Pancreas (tissue), 10 donors: Measurements from ENCODE around the gene EPHA6. TPM values are rescaled to one million over a fixed set of nuclear protein-coding genes. Genes with fewer than 3 reads are reported as not detected.
"Not testable (repeated sequence)": the region's sequence is repeated elsewhere in the genome, so short reads cannot be mapped to it uniquely, and the experiment has no call there.

Source experiments
- ATAC-seq, 4 donors: fragments of 200-7000 bp; cut with Tn5 transposase; one replicate each; pipeline versions ENCODE4 v1.8.0 to v1.9.1; 2020; ENCODE audit warnings: mild to moderate bottlenecking in 4 of 4, moderate library complexity in 4 of 4
- DNase-seq, 6 donors: peaks; one replicate each; pipeline ENCODE4 v3.0.0-alpha.2; 2020
- FAIRE-seq: peaks from 2 replicates; lab custom pipeline; 2012; peaks lifted over from hg19 to GRCh38; lab: Jason Lieb, UNC
- H3K27ac ChIP-seq, 4 donors: fragments of 200-600 bp; sonication (generic); 1 replicate in 3 of 4; 2 replicates in 1 of 4; pipeline versions ENCODE4 v1.5.0 to v1.8.0; 2020
- H3K27me3 ChIP-seq, 4 donors: fragments of 200-600 bp; one replicate each; pipeline ENCODE4 v1.8.0; 2021
- H3K36me3 ChIP-seq, 3 donors: fragments of 200-600 bp; sonication (generic) in 1 of 3; one replicate each; pipeline versions ENCODE4 v1.5.0 to v1.8.0; 2020 to 2021
- H3K4me1 ChIP-seq, 3 donors: fragments of 200-600 bp; one replicate each; pipeline ENCODE4 v1.8.0; 2021
- H3K4me3 ChIP-seq, 4 donors: fragments of 200-600 bp; sonication (generic) in 2 of 4; one replicate each; pipeline versions ENCODE4 v1.5.0 to v1.8.0; 2020 to 2021
- H3K9me3 ChIP-seq, 4 donors: fragments of 200-600 bp; one replicate each; pipeline ENCODE4 v1.8.0; 2021
- CTCF ChIP-seq, 4 donors: fragments of 200-600 bp; sonication (generic) in 3 of 4; IDR thresholded peaks; one replicate each; pipeline versions ENCODE4 v1.5.0 to v1.8.0; 2021; ENCODE audit warnings: antibody characterized with exemption in 4 of 4
- WGBS, 2 donors: extraction: QIAGEN DNeasy Blood & Tissue Kit; methylation state at CpG; one replicate each; pipeline ENCODE4 v1.1.7; 2013; 5-methylcytosine and 5-hydroxymethylcytosine counted together
- intact Hi-C, 3 donors: fragments of 100-400 bp; cut with DNase I; formaldehyde crosslinking; loops; one replicate each; pipeline versions ENCODE4 v1.11.1 to v1.14.2; 2022
- polyA plus RNA-seq, 2 donors: library from polyadenylated mRNA; stranded (reverse); fragments of 200-250 nt; gene quantifications; one replicate each; pipeline ENCODE4 v1.2.3, GENCODE V29; 2013
- total RNA-seq, 6 donors: library from RNA; stranded (reverse); fragmentation: NEBNext Ultra II Directional in 4 of 6; extraction: Animal tissue kit (Norgen Biotek cat#: 25700) in 4 of 6; gene quantifications; one replicate each; pipeline versions ENCODE4 v1.2.1 to v1.2.4, GENCODE V29; 2021 to 2023
- donor health status: healthy with polysubstance abuse.
- donor health status: DM: no; HTN: no; CAD: no; lungs with moderate emphysema.
- donor health status: DM: no; HTN: no; CAD: no.
- donor health status: control.
- donor health status: control.
- donor health status: Bipolar disorder and iron deficiency.
- donor health status: DM: yes; HTN: yes; CAD: no.
- donor health status: DM: no; HTN: no; CAD: no.
- donor health status: DM: no; HTN: no; CAD: no.
- donor health status: DM: yes; HTN: yes; CAD: no.

The EPHA6 gene
- total and polyA plus RNA-seq, 8 donors: 0.15 to 1.1 (median 0.57) TPM

GRCh38 chr3:97009427-97010019 is 195.1 kb downstream of the EPHA6 start:
- H3K4me3 ChIP-seq: no peak overlapping the region
- DNase-seq (no peak), ATAC-seq (no peak), FAIRE-seq (no peak)
- intact Hi-C loops: no loop called here
- H3K27me3 ChIP-seq: no peaks in the 10 kb centered on the region
- WGBS, 2 donors: 61 to 67% methylated on average over 7 of the region's 7 CpGs
- no peaks in the 10 kb centered on the region for H3K36me3 ChIP-seq
- no peak for TF ChIP-seq CTCF (IDR thresholded peaks at IDR 0.05)
- no peaks in the 10 kb centered on the region for H3K4me1 ChIP-seq
- H3K27ac ChIP-seq: no peak overlapping the region
- no peaks in the 10 kb centered on the region for H3K9me3 ChIP-seq

- Histone ChIP-seq H3K27ac (no peak overlapping the region), H3K27me3 (no peaks in the 10 kb centered on the region), H3K9me3 (no peaks in the 10 kb centered on the region), H3K4me3 (no peak overlapping the region), H3K36me3 (no peaks in the 10 kb centered on the region), H3K4me1 (no peaks in the 10 kb centered on the region)
- FAIRE-seq (no peak), ATAC-seq (no peak), DNase-seq (no peak)
- 75 to 84% methylated on average over 2 of the region's 2 CpGs for WGBS, 2 donors
- intact Hi-C loops: no loop called here
- TF ChIP-seq CTCF (IDR thresholded peaks at IDR 0.05): no peak
These were observed 196.7 kb downstream of the EPHA6 start for GRCh38 chr3:97010881-97011657.

- H3K27ac ChIP-seq: no peak overlapping the region
- H3K36me3 ChIP-seq: no peaks in the 10 kb centered on the region
- FAIRE-seq (no peak), DNase-seq (no peak), ATAC-seq (no peak)
- intact Hi-C loops: no loop called here
- no peaks in the 10 kb centered on the region for H3K4me1 ChIP-seq
- H3K27me3 ChIP-seq: no peaks in the 10 kb centered on the region
- H3K9me3 ChIP-seq: no peaks in the 10 kb centered on the region
- WGBS, 2 donors: 76 to 81% methylated on average over 1 of the region's 1 CpG
- no peak for TF ChIP-seq CTCF (IDR thresholded peaks at IDR 0.05)
- H3K4me3 ChIP-seq: no peak overlapping the region
These were observed 207.4 kb downstream of the EPHA6 start for GRCh38 chr3:97021778-97022177.

GRCh38 chr3:97025612-97026011 is 211.2 kb downstream of the EPHA6 start:
- DNase-seq, H3K27me3 ChIP-seq, H3K27ac ChIP-seq, H3K36me3 ChIP-seq, ATAC-seq, H3K4me3 ChIP-seq, FAIRE-seq, intact Hi-C loops, H3K4me1 ChIP-seq, H3K9me3 ChIP-seq: not testable (repeated sequence)
- whole genome bisulfite sequencing, 2 donors: 85 to 90% methylated on average over 8 of the region's 8 CpGs

- no peaks in the 10 kb centered on the region for H3K9me3 ChIP-seq
- no peak for ATAC-seq
- no peak overlapping the region for H3K27ac ChIP-seq
- intact Hi-C loops: no loop called here
- no peaks in the 10 kb centered on the region for H3K4me1 ChIP-seq
- no peak for TF ChIP-seq CTCF (IDR thresholded peaks at IDR 0.05)
- no peak for DNase-seq
- 79 to 86% methylated on average over 1 of the region's 1 CpG for WGBS, 2 donors
- H3K36me3 ChIP-seq: no peaks in the 10 kb centered on the region
- H3K27me3 ChIP-seq: no peaks in the 10 kb centered on the region
- FAIRE-seq: no peak
- no peak overlapping the region for H3K4me3 ChIP-seq
These were observed 215.6 kb downstream of the EPHA6 start for GRCh38 chr3:97029972-97030371.
